SK-N-SH treated with all-trans-retinoic acid at 6 μM for 48 hours (cell line): ENCODE results near the gene KRTAP10-1.

Source experiments
- ATAC-seq: fragments of 200-7000 bp; cut with Tn5 transposase; 3 replicates; pipeline ENCODE4 v1.9.1; 2020; ENCODE audit warnings: mild to moderate bottlenecking, moderate library complexity
- ARNTL ChIP-seq: fragments of 450-650 bp; formaldehyde crosslinking; IDR thresholded peaks from 2 replicates; pipeline ENCODE4 v1.5.0; 2020; ENCODE audit warnings: low read depth, mild to moderate bottlenecking, moderate library complexity, borderline replicate concordance
- BACH2 ChIP-seq: fragments of 250-450 bp; sonication (Bioruptor Pico); IDR thresholded peaks from 2 replicates; pipeline ENCODE4 v1.9.0; 2021; ENCODE audit warnings: mild to moderate bottlenecking, borderline replicate concordance
- CSDC2 ChIP-seq: fragments of 250-450 bp; sonication (Bioruptor Pico); IDR thresholded peaks from 2 replicates; pipeline ENCODE4 v1.5.0; 2020; ENCODE audit warnings: mild to moderate bottlenecking, moderate library complexity
- CSRNP3 ChIP-seq: fragments of 250-450 bp; sonication (Bioruptor Pico); IDR thresholded peaks from 2 replicates; pipeline ENCODE4 v1.5.1; 2021; ENCODE audit warnings: mild to moderate bottlenecking, moderate library complexity
- ESRRG ChIP-seq: fragments of 250-450 bp; sonication (Bioruptor Pico); IDR thresholded peaks from 2 replicates; pipeline ENCODE4 v1.6.1; 2021; ENCODE audit warnings: mild to moderate bottlenecking
- GLIS3 ChIP-seq: fragments of 250-450 bp; sonication (Bioruptor Pico); IDR thresholded peaks from 2 replicates; pipeline ENCODE4 v1.5.0; 2020; ENCODE audit warnings: mild to moderate bottlenecking, moderate library complexity
- OSR1 ChIP-seq: fragments of 250-450 bp; sonication (Bioruptor Pico); IDR thresholded peaks from 2 replicates; pipeline ENCODE4 v1.8.0; 2022; ENCODE audit warnings: moderate library complexity, mild to moderate bottlenecking, inconsistent platforms
- POU6F1 ChIP-seq: fragments of 250-450 bp; sonication (Bioruptor Pico); IDR thresholded peaks from 2 replicates; pipeline ENCODE4 v1.8.0; 2021; ENCODE audit warnings: low read depth, mild to moderate bottlenecking, moderate library complexity, borderline replicate concordance
- PPARA ChIP-seq: fragments of 250-450 bp; sonication (Bioruptor Pico); IDR thresholded peaks from 2 replicates; pipeline ENCODE4 v1.5.0; 2020; ENCODE audit warnings: mild to moderate bottlenecking, borderline replicate concordance
- RARB ChIP-seq: fragments of 250-450 bp; sonication (Bioruptor Pico); IDR thresholded peaks from 2 replicates; pipeline ENCODE4 v1.8.0; 2021; ENCODE audit warnings: mild to moderate bottlenecking, moderate library complexity
- SNAI2 ChIP-seq: fragments of 250-450 bp; sonication (Bioruptor Pico); IDR thresholded peaks from 2 replicates; pipeline ENCODE4 v1.5.0; 2020; ENCODE audit warnings: mild to moderate bottlenecking, moderate library complexity
- TCF4 ChIP-seq: fragments of 250-450 bp; sonication (Bioruptor Pico); IDR thresholded peaks from 2 replicates; pipeline ENCODE4 v1.8.0; 2021; ENCODE audit warnings: mild to moderate bottlenecking, moderate library complexity, borderline replicate concordance
- TOX ChIP-seq: fragments of 250-450 bp; sonication (Bioruptor Pico); IDR thresholded peaks from 2 replicates; pipeline ENCODE4 v1.8.0; 2021; ENCODE audit warnings: mild to moderate bottlenecking, moderate library complexity, borderline replicate concordance
- ZC3H10 ChIP-seq: fragments of 250-450 bp; sonication (Bioruptor Pico); IDR thresholded peaks from 2 replicates; pipeline ENCODE4 v1.5.1; 2021; ENCODE audit warnings: mild to moderate bottlenecking, moderate library complexity
- ZFP3 ChIP-seq: fragments of 250-450 bp; sonication (Bioruptor Pico); IDR thresholded peaks from 2 replicates; pipeline ENCODE4 v1.5.0; 2020; ENCODE audit warnings: mild to moderate bottlenecking, moderate library complexity
- ZNF70 ChIP-seq: fragments of 450-650 bp; formaldehyde crosslinking; IDR thresholded peaks from 2 replicates; pipeline ENCODE4 v1.5.0; 2020; ENCODE audit warnings: mild to moderate bottlenecking, moderate library complexity
- ZNF8 ChIP-seq: fragments of 450-650 bp; formaldehyde crosslinking; IDR thresholded peaks from 2 replicates; pipeline ENCODE4 v1.5.0; 2020; ENCODE audit warnings: mild to moderate bottlenecking, moderate library complexity
- TF ChIP-seq, protein P1 (sequence below): fragments of 250-450 bp; sonication (Bioruptor Pico); IDR thresholded peaks from 2 replicates; pipeline ENCODE4 v1.5.1; 2020; ENCODE audit warnings: low read depth, mild to moderate bottlenecking, moderate library complexity
- TF ChIP-seq, protein P2 (sequence below): fragments of 250-450 bp; sonication (Bioruptor Pico); IDR thresholded peaks from 2 replicates; pipeline ENCODE4 v1.5.0; 2020; ENCODE audit warnings: mild to moderate bottlenecking, moderate library complexity
- TF ChIP-seq, protein P3 (sequence below): fragments of 250-450 bp; sonication (Bioruptor Pico); IDR thresholded peaks from 2 replicates; pipeline ENCODE4 v1.8.0; 2020; ENCODE audit warnings: mild to moderate bottlenecking, moderate library complexity, borderline replicate concordance

The KRTAP10-1 gene

DNA sequence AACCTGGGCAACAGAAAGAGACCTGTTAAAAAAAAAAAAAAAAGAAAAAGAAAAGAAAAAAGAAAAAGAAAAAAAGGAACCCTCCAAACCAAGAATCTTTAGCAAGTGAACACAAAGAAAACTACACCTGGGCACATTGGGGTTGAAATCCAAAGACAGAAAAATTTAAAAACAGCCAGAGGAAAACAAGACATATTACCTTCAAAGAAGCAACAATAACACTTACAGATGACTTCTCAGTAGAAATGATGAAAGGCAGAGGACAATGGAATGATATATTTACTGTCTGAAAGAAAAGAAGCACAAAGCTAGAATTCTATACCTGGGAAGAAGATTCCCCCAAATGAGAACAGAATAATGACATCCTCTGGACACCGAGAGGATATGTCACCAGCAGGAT is 2.7 kb upstream of the KRTAP10-1 start (continued):
- TF ChIP-seq, protein P1, sequence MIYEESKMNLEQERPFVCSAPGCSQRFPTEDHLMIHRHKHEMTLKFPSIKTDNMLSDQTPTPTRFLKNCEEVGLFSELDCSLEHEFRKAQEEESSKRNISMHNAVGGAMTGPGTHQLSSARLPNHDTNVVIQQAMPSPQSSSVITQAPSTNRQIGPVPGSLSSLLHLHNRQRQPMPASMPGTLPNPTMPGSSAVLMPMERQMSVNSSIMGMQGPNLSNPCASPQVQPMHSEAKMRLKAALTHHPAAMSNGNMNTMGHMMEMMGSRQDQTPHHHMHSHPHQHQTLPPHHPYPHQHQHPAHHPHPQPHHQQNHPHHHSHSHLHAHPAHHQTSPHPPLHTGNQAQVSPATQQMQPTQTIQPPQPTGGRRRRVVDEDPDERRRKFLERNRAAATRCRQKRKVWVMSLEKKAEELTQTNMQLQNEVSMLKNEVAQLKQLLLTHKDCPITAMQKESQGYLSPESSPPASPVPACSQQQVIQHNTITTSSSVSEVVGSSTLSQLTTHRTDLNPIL (CRISPR knock-in tag): no peak
- TF ChIP-seq TOX (CRISPR knock-in tag): no peak
- no peak for TF ChIP-seq PPARA

GRCh38 chr21:44540741-44541288 is 820 bp upstream of the KRTAP10-1 start:
- ATAC-seq: no peak
- TF ChIP-seq ZNF70 (no peak), ZFP3 (CRISPR knock-in tag) (no peak), ARNTL (CRISPR knock-in tag) (no peak), ZNF8 (CRISPR knock-in tag) (no peak), ZC3H10 (CRISPR knock-in tag) (no peak), CSRNP3 (no peak), SNAI2 (CRISPR knock-in tag) (no peak), ESRRG (CRISPR knock-in tag) (no peak), GLIS3 (CRISPR knock-in tag) (no peak), POU6F1 (CRISPR knock-in tag) (no peak), OSR1 (CRISPR knock-in tag) (no peak), CSDC2 (no peak), RARB (CRISPR knock-in tag) (no peak), TOX (CRISPR knock-in tag) (no peak), PPARA (no peak), BACH2 (CRISPR knock-in tag) (no peak)
- TF ChIP-seq, protein P1 (CRISPR knock-in tag): no peak
- TF ChIP-seq, protein P2, sequence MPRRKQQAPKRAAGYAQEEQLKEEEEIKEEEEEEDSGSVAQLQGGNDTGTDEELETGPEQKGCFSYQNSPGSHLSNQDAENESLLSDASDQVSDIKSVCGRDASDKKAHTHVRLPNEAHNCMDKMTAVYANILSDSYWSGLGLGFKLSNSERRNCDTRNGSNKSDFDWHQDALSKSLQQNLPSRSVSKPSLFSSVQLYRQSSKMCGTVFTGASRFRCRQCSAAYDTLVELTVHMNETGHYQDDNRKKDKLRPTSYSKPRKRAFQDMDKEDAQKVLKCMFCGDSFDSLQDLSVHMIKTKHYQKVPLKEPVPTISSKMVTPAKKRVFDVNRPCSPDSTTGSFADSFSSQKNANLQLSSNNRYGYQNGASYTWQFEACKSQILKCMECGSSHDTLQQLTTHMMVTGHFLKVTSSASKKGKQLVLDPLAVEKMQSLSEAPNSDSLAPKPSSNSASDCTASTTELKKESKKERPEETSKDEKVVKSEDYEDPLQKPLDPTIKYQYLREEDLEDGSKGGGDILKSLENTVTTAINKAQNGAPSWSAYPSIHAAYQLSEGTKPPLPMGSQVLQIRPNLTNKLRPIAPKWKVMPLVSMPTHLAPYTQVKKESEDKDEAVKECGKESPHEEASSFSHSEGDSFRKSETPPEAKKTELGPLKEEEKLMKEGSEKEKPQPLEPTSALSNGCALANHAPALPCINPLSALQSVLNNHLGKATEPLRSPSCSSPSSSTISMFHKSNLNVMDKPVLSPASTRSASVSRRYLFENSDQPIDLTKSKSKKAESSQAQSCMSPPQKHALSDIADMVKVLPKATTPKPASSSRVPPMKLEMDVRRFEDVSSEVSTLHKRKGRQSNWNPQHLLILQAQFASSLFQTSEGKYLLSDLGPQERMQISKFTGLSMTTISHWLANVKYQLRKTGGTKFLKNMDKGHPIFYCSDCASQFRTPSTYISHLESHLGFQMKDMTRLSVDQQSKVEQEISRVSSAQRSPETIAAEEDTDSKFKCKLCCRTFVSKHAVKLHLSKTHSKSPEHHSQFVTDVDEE (CRISPR knock-in tag): no peak
- TF ChIP-seq, protein P3, sequence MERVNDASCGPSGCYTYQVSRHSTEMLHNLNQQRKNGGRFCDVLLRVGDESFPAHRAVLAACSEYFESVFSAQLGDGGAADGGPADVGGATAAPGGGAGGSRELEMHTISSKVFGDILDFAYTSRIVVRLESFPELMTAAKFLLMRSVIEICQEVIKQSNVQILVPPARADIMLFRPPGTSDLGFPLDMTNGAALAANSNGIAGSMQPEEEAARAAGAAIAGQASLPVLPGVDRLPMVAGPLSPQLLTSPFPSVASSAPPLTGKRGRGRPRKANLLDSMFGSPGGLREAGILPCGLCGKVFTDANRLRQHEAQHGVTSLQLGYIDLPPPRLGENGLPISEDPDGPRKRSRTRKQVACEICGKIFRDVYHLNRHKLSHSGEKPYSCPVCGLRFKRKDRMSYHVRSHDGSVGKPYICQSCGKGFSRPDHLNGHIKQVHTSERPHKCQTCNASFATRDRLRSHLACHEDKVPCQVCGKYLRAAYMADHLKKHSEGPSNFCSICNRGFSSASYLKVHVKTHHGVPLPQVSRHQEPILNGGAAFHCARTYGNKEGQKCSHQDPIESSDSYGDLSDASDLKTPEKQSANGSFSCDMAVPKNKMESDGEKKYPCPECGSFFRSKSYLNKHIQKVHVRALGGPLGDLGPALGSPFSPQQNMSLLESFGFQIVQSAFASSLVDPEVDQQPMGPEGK: no peak

DNA sequence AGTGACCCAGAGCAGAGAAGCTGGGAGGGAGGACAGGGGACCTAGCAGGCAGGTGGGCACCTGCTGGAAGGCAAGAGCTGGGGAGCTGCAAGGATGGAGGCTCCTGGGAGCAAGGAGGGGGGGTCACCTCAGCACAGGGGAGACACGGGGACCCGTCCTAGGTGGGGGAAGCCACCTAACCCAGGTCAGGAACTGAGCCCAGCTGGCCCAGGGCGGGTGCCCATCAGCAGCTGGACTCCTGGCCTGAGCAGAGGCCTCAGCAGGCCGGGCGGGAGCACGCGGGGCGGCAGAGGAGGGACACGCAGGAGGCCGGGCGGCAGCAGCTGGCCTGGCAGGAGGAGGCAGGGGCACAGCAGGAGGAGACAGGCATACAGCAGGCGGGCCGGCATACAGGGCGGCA is 949 bp downstream of the KRTAP10-1 start:
- TF ChIP-seq TCF4: no peak
- TF ChIP-seq BACH2 (CRISPR knock-in tag): no peak
- TF ChIP-seq OSR1 (CRISPR knock-in tag): no peak
- TF ChIP-seq, protein P1 (CRISPR knock-in tag): no peak
- TF ChIP-seq CSRNP3: no peak
- TF ChIP-seq POU6F1 (CRISPR knock-in tag): no peak
- no peak for ATAC-seq
